ENCODE measurements around the gene ARX. TPM values are rescaled to one million over a fixed set of nuclear protein-coding genes. Genes with fewer than 3 reads are reported as not detected.

Gene ARX
- total RNA-seq, 1 experiment from 2014 or later = 0.22 TPM

DNA sequence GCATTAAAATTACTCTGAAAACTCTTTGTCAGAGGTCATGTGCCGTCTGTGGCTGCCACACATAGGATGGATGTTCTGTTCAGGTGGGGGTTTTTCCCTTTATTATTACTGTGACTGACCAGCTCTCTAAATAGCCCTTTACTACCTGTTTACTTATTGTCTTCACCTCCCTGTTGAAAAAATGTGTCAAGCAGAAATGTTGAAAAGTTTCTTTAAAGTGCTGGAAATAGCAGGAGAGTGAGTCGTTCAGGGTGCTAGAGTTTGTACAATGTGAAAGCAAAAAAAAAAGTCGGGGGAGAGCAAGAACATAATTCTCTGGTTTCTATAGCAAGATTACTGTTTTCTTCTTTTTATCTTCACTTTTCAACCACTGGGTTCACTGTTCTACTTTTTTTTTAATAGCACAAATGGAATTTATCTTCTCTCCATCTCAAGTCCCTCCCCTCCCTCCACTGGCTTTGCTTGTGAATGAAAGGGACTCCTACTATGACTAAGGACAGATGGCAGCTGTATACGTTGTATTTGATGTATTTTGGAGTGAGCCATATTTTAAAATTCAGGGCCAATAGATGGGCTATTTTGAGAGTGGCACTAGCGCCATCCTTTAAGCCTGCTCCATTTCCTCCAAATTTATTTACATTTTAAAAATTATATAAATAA is 33.3 kb downstream of the ARX start:
- POLR2A ChIA-PET = no interaction called here
- Histone ChIP-seq H3K27me3 (ENCODE audit: insufficient read depth, low read length) (no peaks in the 10 kb centered on the region), H4K20me1 (ENCODE audit: insufficient read depth) (no peaks in the 10 kb centered on the region), H3K9me2 (ENCODE audit: insufficient read depth) (no peaks in the 10 kb centered on the region), H3K79me2 (ENCODE audit: insufficient read depth, low read length) (no peaks in the 10 kb centered on the region), H3K9me3 (ENCODE audit: control insufficient read depth in 1 of 2, insufficient read depth in 1 of 2, low read depth in 1 of 2, low read length in 2 of 2) (no peaks in the 10 kb centered on the region), H3K9ac (ENCODE audit: low read length) (no peak overlapping the region), H3K4me2 (ENCODE audit: low read length) (no peak overlapping the region), H3K36me3 (ENCODE audit: control insufficient read depth in 1 of 2, insufficient read depth in 2 of 2, low read length in 2 of 2) (no peaks in the 10 kb centered on the region), H3K4me3 (replicated peaks in 1 of 2; ENCODE audit: low read depth in 1 of 2, low read length in 2 of 2) (no peak overlapping the region), H2AFZ (ENCODE audit: low read depth, low read length, poor library complexity, severe bottlenecking) (no peak overlapping the region), H3K4me1 (ENCODE audit: control insufficient read depth in 1 of 2, insufficient read depth in 2 of 2, low read length in 2 of 2) (no peaks in the 10 kb centered on the region), H3K27ac (ENCODE audit: low read depth, low read length) (no peak overlapping the region)
- TF ChIP-seq, protein P1, sequence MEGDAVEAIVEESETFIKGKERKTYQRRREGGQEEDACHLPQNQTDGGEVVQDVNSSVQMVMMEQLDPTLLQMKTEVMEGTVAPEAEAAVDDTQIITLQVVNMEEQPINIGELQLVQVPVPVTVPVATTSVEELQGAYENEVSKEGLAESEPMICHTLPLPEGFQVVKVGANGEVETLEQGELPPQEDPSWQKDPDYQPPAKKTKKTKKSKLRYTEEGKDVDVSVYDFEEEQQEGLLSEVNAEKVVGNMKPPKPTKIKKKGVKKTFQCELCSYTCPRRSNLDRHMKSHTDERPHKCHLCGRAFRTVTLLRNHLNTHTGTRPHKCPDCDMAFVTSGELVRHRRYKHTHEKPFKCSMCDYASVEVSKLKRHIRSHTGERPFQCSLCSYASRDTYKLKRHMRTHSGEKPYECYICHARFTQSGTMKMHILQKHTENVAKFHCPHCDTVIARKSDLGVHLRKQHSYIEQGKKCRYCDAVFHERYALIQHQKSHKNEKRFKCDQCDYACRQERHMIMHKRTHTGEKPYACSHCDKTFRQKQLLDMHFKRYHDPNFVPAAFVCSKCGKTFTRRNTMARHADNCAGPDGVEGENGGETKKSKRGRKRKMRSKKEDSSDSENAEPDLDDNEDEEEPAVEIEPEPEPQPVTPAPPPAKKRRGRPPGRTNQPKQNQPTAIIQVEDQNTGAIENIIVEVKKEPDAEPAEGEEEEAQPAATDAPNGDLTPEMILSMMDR (IDR thresholded peaks at IDR 0.05 in 2 of 3, conservative IDR thresholded peaks at IDR 0.05 in 1 of 3; ENCODE audit: borderline replicate concordance in 1 of 3, insufficient read depth in 1 of 3, low read depth in 2 of 3, low read length in 2 of 3) = no peak
- TF ChIP-seq POLR2AphosphoS5 (IDR thresholded peaks at IDR 0.05; ENCODE audit: low read depth, low read length) (no peak), EGR1 (IDR thresholded peaks at IDR 0.05; ENCODE audit: low read depth) (no peak), TCF7L2 (IDR thresholded peaks at IDR 0.05; ENCODE audit: borderline replicate concordance, extremely low read depth, insufficient read depth, insufficient read length) (no peak), SIN3A (IDR thresholded peaks at IDR 0.05; ENCODE audit: low read depth) (no peak), CEBPB (IDR thresholded peaks at IDR 0.05; ENCODE audit: low read depth) (no peak), SRF (IDR thresholded peaks at IDR 0.05; ENCODE audit: low read depth) (no peak), JUND (IDR thresholded peaks at IDR 0.05) (no peak), FOSL1 (IDR thresholded peaks at IDR 0.05; ENCODE audit: low read depth) (no peak), SP1 (IDR thresholded peaks at IDR 0.05; ENCODE audit: low read depth) (no peak), ELF1 (IDR thresholded peaks at IDR 0.05; ENCODE audit: borderline replicate concordance, low read depth) (no peak)
- TF ChIP-seq, protein P2, sequence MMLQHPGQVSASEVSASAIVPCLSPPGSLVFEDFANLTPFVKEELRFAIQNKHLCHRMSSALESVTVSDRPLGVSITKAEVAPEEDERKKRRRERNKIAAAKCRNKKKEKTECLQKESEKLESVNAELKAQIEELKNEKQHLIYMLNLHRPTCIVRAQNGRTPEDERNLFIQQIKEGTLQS (IDR thresholded peaks at IDR 0.05) = no peak
- no peak for DNase-seq (ENCODE audit: low read depth, low spot score)
- ATAC-seq = no peak
- CTCF ChIA-PET = no interaction called here
- intact Hi-C loops (cut with micrococcal nuclease) = no loop called here
- no TSS peak for BruUV-seq (replicated peaks)
- RAD21 ChIA-PET (ENCODE audit: low non-redundant PET in 1 of 2, low total read pairs in 2 of 2, uncharacterized antibody in 2 of 2, unreplicated experiment in 2 of 2) = no interaction called here

Data from HCT116 (cell line).